ENCODE measurements around the gene SCAPER. TPM values are rescaled to one million over a fixed set of nuclear protein-coding genes. Genes with fewer than 3 reads are reported as not detected.

SCAPER gene
- total RNA-seq, 2 donors from 2014 or later = 15.2 to 17.8 TPM

- Histone ChIP-seq H3K9me3 (no peaks in the 10 kb centered on the region), H3K9ac (ENCODE audit: low read depth in 2 of 2, low read length in 2 of 2) (no peak overlapping the region), H3K27me3 (no peaks in the 10 kb centered on the region), H3K4me1 (no peaks in the 10 kb centered on the region), H3K4me3 (no peak overlapping the region), H3K36me3 (no peaks in the 10 kb centered on the region), H3K27ac (no peak overlapping the region)
- no peak for TF ChIP-seq CTCF (IDR thresholded peaks at IDR 0.05)
- intact Hi-C loops (cut with DNase I) = no loop called here
- DNase-seq = no peak
These were observed 256.3 kb downstream of the SCAPER start for GRCh38 chr15:76648732-76649444.

- no peaks in the 10 kb centered on the region for H3K27me3 ChIP-seq
- H3K4me1 ChIP-seq = no peaks in the 10 kb centered on the region
- no peak for DNase-seq
- no peak overlapping the region for H3K4me3 ChIP-seq
- H3K36me3 ChIP-seq = no peaks in the 10 kb centered on the region
- H3K9me3 ChIP-seq = no peaks in the 10 kb centered on the region
- H3K27ac ChIP-seq = no peak overlapping the region
- intact Hi-C loops (cut with DNase I) = no loop called here
- TF ChIP-seq CTCF (IDR thresholded peaks at IDR 0.05) = no peak
- H3K9ac ChIP-seq (ENCODE audit: low read depth in 2 of 2, low read length in 2 of 2) = no peak overlapping the region
These were observed 257.5 kb downstream of the SCAPER start for GRCh38 chr15:76647612-76648011.

GRCh38 chr15:76644646-76645045 is 260.5 kb downstream of the SCAPER start:
- no peaks in the 10 kb centered on the region for H3K9me3 ChIP-seq
- DNase-seq = no peak
- H3K4me3 ChIP-seq = no peak overlapping the region

GRCh38 chr15:76642671-76643070 is 262.5 kb downstream of the SCAPER start:
- H3K4me3 ChIP-seq = no peak overlapping the region
- no peaks in the 10 kb centered on the region for H3K36me3 ChIP-seq
- no peak overlapping the region for H3K9ac ChIP-seq (ENCODE audit: low read depth in 2 of 2, low read length in 2 of 2)
- H3K27me3 ChIP-seq = no peaks in the 10 kb centered on the region
- no peak overlapping the region for H3K27ac ChIP-seq
- DNase-seq = no peak
- H3K4me1 ChIP-seq = no peaks in the 10 kb centered on the region
- TF ChIP-seq CTCF (IDR thresholded peaks at IDR 0.05) = peak; percentile 29
- intact Hi-C loops (cut with DNase I) = no loop called here
- no peaks in the 10 kb centered on the region for H3K9me3 ChIP-seq

More at GRCh38 chr15:76644646-76645045, 260.5 kb downstream of the SCAPER start:
- intact Hi-C loops (cut with DNase I) = no loop called here
- no peak overlapping the region for H3K9ac ChIP-seq (ENCODE audit: low read depth in 2 of 2, low read length in 2 of 2)
- TF ChIP-seq CTCF (IDR thresholded peaks at IDR 0.05) = no peak
- no peaks in the 10 kb centered on the region for H3K4me1 ChIP-seq
- no peaks in the 10 kb centered on the region for H3K36me3 ChIP-seq
- H3K27me3 ChIP-seq = no peaks in the 10 kb centered on the region
- H3K27ac ChIP-seq = no peak overlapping the region

- Histone ChIP-seq H3K27me3 (no peaks in the 10 kb centered on the region), H3K4me1 (no peaks in the 10 kb centered on the region), H3K36me3 (no peaks in the 10 kb centered on the region), H3K9ac (ENCODE audit: low read depth in 2 of 2, low read length in 2 of 2) (no peak overlapping the region), H3K4me3 (no peak overlapping the region), H3K9me3 (no peaks in the 10 kb centered on the region), H3K27ac (no peak overlapping the region)
- intact Hi-C loops (cut with DNase I) = no loop called here
- TF ChIP-seq CTCF (IDR thresholded peaks at IDR 0.05) = no peak
- DNase-seq = no peak
These were observed 268.0 kb downstream of the SCAPER start for GRCh38 chr15:76637166-76637565.
